SK-N-SH (cell line): ENCODE results near the gene OR2F1. TPM values are rescaled to one million over a fixed set of nuclear protein-coding genes. Genes with fewer than 3 reads are reported as not detected.

Source experiments
- CTCF ChIA-PET: fragments of 300-600, 350-600 bp; formaldehyde crosslinking; extraction: SDS; loops from one replicate; lab custom pipeline; 2021; lab: Yijun Ruan, JAX
- POLR2A ChIA-PET: fragments of 350-600 bp; sonication (Branson Sonifier 250); formaldehyde crosslinking; extraction: SDS; loops from one replicate; lab custom pipeline; 2020; ENCODE audit warnings: antibody characterized with exemption, inconsistent platforms; lab: Yijun Ruan, JAX
- DNase-seq: peaks from one replicate; pipeline ENCODE4 v3.0.0; 2012
- H2AFZ ChIP-seq: fragments of 200-600 bp; sonication (generic); 2 replicates; pipeline ENCODE4 v1.8.1; 2016; ENCODE audit warnings: antibody characterized with exemption, mild to moderate bottlenecking, low read depth
- H3F3A ChIP-seq: fragments of 200-600 bp; sonication (generic); replicated peaks from 2 replicates; pipeline ENCODE3; 2016; ENCODE audit warnings: antibody characterized with exemption, mild to moderate bottlenecking; ENCODE audit not compliant: insufficient read depth
- H3K27ac ChIP-seq, 2 experiments: fragments of 200-500 bp in 1 of 2; fragments of 200-600 bp in 1 of 2; sonication (Bioruptor generic) in 1 of 2; sonication (generic), shearing (Covaris generic) in 1 of 2; 2 replicates each; pipeline versions ENCODE4 v1.5.1 to v1.6.1; 2014 to 2016; ENCODE audit warnings: low read depth in 2 of 2, inconsistent platforms in 1 of 2, low read length in 1 of 2, mild to moderate bottlenecking in 1 of 2, mixed read lengths in 1 of 2
- H3K27me3 ChIP-seq: fragments of 200-600 bp; sonication (generic), shearing (Covaris generic); 2 replicates; pipeline ENCODE4 v1.6.1; 2016; ENCODE audit warnings: mixed run types; ENCODE audit not compliant: insufficient read depth
- H3K36me3 ChIP-seq, 2 experiments: fragments of 200-500 bp in 1 of 2; fragments of 200-600 bp in 1 of 2; sonication (Bioruptor generic) in 1 of 2; sonication (generic) in 1 of 2; replicated peaks in 1 of 2; 2 replicates each; pipeline versions ENCODE3 to v1.5.1; 2014 to 2016; ENCODE audit warnings: low read length in 1 of 2, mild to moderate bottlenecking in 1 of 2; ENCODE audit not compliant: insufficient read depth in 2 of 2, control insufficient read depth in 1 of 2
- H3K4me1 ChIP-seq, 2 experiments: fragments of 200-500 bp in 1 of 2; fragments of 200-600 bp in 1 of 2; sonication (Bioruptor generic) in 1 of 2; sonication (generic), shearing (Covaris generic) in 1 of 2; 2 replicates each; pipeline versions ENCODE4 v1.5.1 to v1.6.1; 2014 to 2016; ENCODE audit warnings: low read depth in 1 of 2, low read length in 1 of 2, mixed run types in 1 of 2; ENCODE audit not compliant: insufficient read depth in 2 of 2, control insufficient read depth in 1 of 2
- H3K4me2 ChIP-seq: fragments of 200-600 bp; sonication (generic), shearing (Covaris generic); 2 replicates; pipeline ENCODE4 v1.6.1; 2017; ENCODE audit warnings: mixed run types
- H3K4me3 ChIP-seq, 2 experiments: fragments of 200-500 bp in 1 of 2; fragments of 200-600 bp in 1 of 2; sonication (Bioruptor generic) in 1 of 2; sonication (generic), shearing (Covaris generic) in 1 of 2; 2 replicates each; pipeline versions ENCODE4 v1.5.1 to v1.8.1; 2014 to 2016; ENCODE audit warnings: low read depth in 2 of 2, inconsistent platforms in 1 of 2, low read length in 1 of 2, mild to moderate bottlenecking in 1 of 2, mixed read lengths in 1 of 2, moderate library complexity in 1 of 2
- H3K79me2 ChIP-seq: fragments of 200-600 bp; sonication (generic); 2 replicates; pipeline ENCODE4 v1.8.1; 2017; ENCODE audit warnings: mild to moderate bottlenecking; ENCODE audit not compliant: insufficient read depth
- H3K9ac ChIP-seq: fragments of 200-600 bp; sonication (generic); 2 replicates; pipeline ENCODE4 v1.6.1; 2017; ENCODE audit warnings: mixed run types
- H3K9me2 ChIP-seq: fragments of 200-600 bp; sonication (generic); 2 replicates; pipeline ENCODE4 v1.6.1; 2017; ENCODE audit warnings: mixed run types
- H3K9me3 ChIP-seq: fragments of 200-600 bp; sonication (generic); 2 replicates; pipeline ENCODE4 v1.6.1; 2017; ENCODE audit warnings: mixed run types, mild to moderate bottlenecking, moderate library complexity
- H4K20me1 ChIP-seq: fragments of 200-600 bp; sonication (generic); 2 replicates; pipeline ENCODE4 v1.6.1; 2017; ENCODE audit warnings: mild to moderate bottlenecking, mixed run types; ENCODE audit not compliant: insufficient read depth
- CHD2 ChIP-seq: fragments of 150-350 bp; IDR thresholded peaks from 2 replicates; pipeline ENCODE4 v1.6.1; 2018; ENCODE audit warnings: low read length; ENCODE audit not compliant: partially characterized antibody
- CTCF ChIP-seq: fragments of 200-600 bp; sonication (generic); IDR thresholded peaks from 2 replicates; pipeline ENCODE4 v1.6.1; 2017; ENCODE audit warnings: antibody characterized with exemption, mild to moderate bottlenecking, moderate library complexity
- ELF1 ChIP-seq: IDR thresholded peaks from 2 replicates; pipeline ENCODE4 v1.4.0; 2012
- EP300 ChIP-seq, 2 experiments: IDR thresholded peaks; 2 replicates each; pipeline versions ENCODE4 v1.4.0 to v1.6.1; 2012; ENCODE audit warnings: borderline replicate concordance in 1 of 2, low read depth in 1 of 2, low read length in 1 of 2
- EZH2phosphoT487 ChIP-seq: fragments of 200-600 bp; sonication (generic); IDR thresholded peaks from 2 replicates; pipeline ENCODE4 v1.6.1; 2017; ENCODE audit warnings: low read depth, mixed run types, mild to moderate bottlenecking, antibody characterized with exemption, moderate library complexity, borderline replicate concordance
- PBX3 ChIP-seq: IDR thresholded peaks from 2 replicates; pipeline ENCODE4; 2012
- POLR2AphosphoS5 ChIP-seq: IDR thresholded peaks from 2 replicates; pipeline ENCODE4 v1.6.1; 2012; ENCODE audit warnings: low read depth, low read length
- RCOR1 ChIP-seq: fragments of 150-350 bp; IDR thresholded peaks from 2 replicates; pipeline ENCODE4 v1.6.1; 2017; ENCODE audit warnings: antibody characterized with exemption, low read length
- REST ChIP-seq: IDR thresholded peaks from 2 replicates; pipeline ENCODE4 v1.6.1; 2012; ENCODE audit warnings: mild to moderate bottlenecking, low read depth, low read length, moderate library complexity
- RXRA ChIP-seq: IDR thresholded peaks from 2 replicates; pipeline ENCODE4 v1.4.0; 2012; ENCODE audit warnings: low read depth, mild to moderate bottlenecking, borderline replicate concordance
- SMC3 ChIP-seq: IDR thresholded peaks from 2 replicates; pipeline ENCODE4 v1.6.1; 2012; ENCODE audit warnings: low read depth, low read length, improper control_type of control experiment
- ZBTB33 ChIP-seq: IDR thresholded peaks from 2 replicates; pipeline ENCODE4 v1.4.0; 2012; ENCODE audit warnings: low read depth, borderline replicate concordance
- WGBS: methylation state at CpG from one replicate; pipeline ENCODE4 v1.1.6; 2017; ENCODE audit warnings: low lambda C conversion rate; 5-methylcytosine and 5-hydroxymethylcytosine counted together
- polyA plus RNA-seq, 3 experiments: library from polyadenylated mRNA; depleted of rRNA; stranded (reverse); fragments of >200 nt; gene quantifications; 2 replicates each; pipeline ENCODE4 v1.2.3, GENCODE V29; 2012

The OR2F1 gene
- polyA plus RNA-seq, 1 of the 3 experiments (the other 2 are of a cell fraction): 0.10 TPM

GRCh38 chr7:143973870-143974416 lies 19.3 kb downstream of the OR2F1 start:
- TF ChIP-seq EP300 (IDR thresholded peaks at IDR 0.05; ENCODE audit: borderline replicate concordance in 1 of 2, low read depth in 1 of 2, low read length in 1 of 2) (no peak), EZH2phosphoT487 (no peak), RXRA (no peak), SMC3 (no peak)
- no peaks in the 10 kb centered on the region for H3F3A ChIP-seq
- H3K36me3 ChIP-seq: no peaks in the 10 kb centered on the region
- peaks cover 3% of the 10 kb centered on the region; the same call in 1 of the 2 replicates for H3K9me2 ChIP-seq
- no peaks in the 10 kb centered on the region for H3K79me2 ChIP-seq
- H3K27me3 ChIP-seq: no peaks in the 10 kb centered on the region
- ChIA-PET POLR2A (no interaction called here), CTCF (no interaction called here)
- no peak overlapping the region for H3K9ac ChIP-seq
- peak overlapping the region; percentile 74 for H2AFZ ChIP-seq
- 23% methylated on average over 4 of the region's 4 CpGs for WGBS
- H3K4me1 ChIP-seq: peaks cover 0 to under 1% of the 10 kb centered on the region in 2 experiments; a peak in 2 of 4 replicates
- H3K27ac ChIP-seq: no peak overlapping the region
- no peak overlapping the region for H3K4me2 ChIP-seq
- no peak for DNase-seq
- no peaks in the 10 kb centered on the region for H4K20me1 ChIP-seq
- H3K4me3 ChIP-seq: no peak overlapping the region
- H3K9me3 ChIP-seq: peaks cover 7% of the 10 kb centered on the region

- peaks cover 3% of the 10 kb centered on the region; the same call in 1 of the 2 replicates for H3K9me2 ChIP-seq
- no peaks in the 10 kb centered on the region for H3K27me3 ChIP-seq
- no peak overlapping the region for H3K9ac ChIP-seq
- peaks cover 7% of the 10 kb centered on the region for H3K9me3 ChIP-seq
- ChIA-PET POLR2A (no interaction called here), CTCF (no interaction called here)
- H4K20me1 ChIP-seq: no peaks in the 10 kb centered on the region
- WGBS: 24% methylated on average over 4 of the region's 4 CpGs
- no peaks in the 10 kb centered on the region for H3F3A ChIP-seq
- no peak overlapping the region for H3K4me2 ChIP-seq
- H3K27ac ChIP-seq: no peak overlapping the region
- TF ChIP-seq RCOR1: no peak
- TF ChIP-seq CHD2: no peak
- TF ChIP-seq CTCF: no peak
- no peak for TF ChIP-seq PBX3
- TF ChIP-seq POLR2AphosphoS5: no peak
- peak; percentile 56; the same call in 1 of the 2 replicates for TF ChIP-seq ELF1
- no peak for TF ChIP-seq ZBTB33
- TF ChIP-seq REST: no peak
- 0 out of 2 replicates have a peak overlapping the region, but pooled peaks have one; percentile 18 for H2AFZ ChIP-seq
- H3K4me1 ChIP-seq: peaks cover 0 to 3% of the 10 kb centered on the region in 2 experiments; a peak in 2 of 4 replicates
- no peak overlapping the region for H3K4me3 ChIP-seq
- H3K79me2 ChIP-seq: no peaks in the 10 kb centered on the region
- H3K36me3 ChIP-seq: no peaks in the 10 kb centered on the region
- DNase-seq: no peak
Observed at GRCh38 chr7:143974459-143974858, 19.8 kb downstream of the OR2F1 start.
